Ovary (tissue), 9 donors: ENCODE measurements around the gene ZNF593OS. TPM values are rescaled to one million over a fixed set of nuclear protein-coding genes. Genes with fewer than 3 reads are reported as not detected.

Source experiments
- DNase-seq, 5 donors: peaks; one replicate each; pipeline ENCODE4 v3.0.0-alpha.2; 2019 to 2020
- H3K27ac ChIP-seq, 2 donors: fragments of 200-600 bp; one replicate each; pipeline versions ENCODE4 v1.5.1 to v1.8.0; 2019 to 2022
- H3K27me3 ChIP-seq: fragments of 200-600 bp; one replicate; pipeline ENCODE4 v1.8.0; 2022
- H3K36me3 ChIP-seq: fragments of 200-600 bp; sonication (generic); one replicate; pipeline ENCODE4 v1.5.1; 2019
- H3K4me1 ChIP-seq: one replicate; pipeline ENCODE4 v1.8.1; 2013; ENCODE audit warnings: mild to moderate bottlenecking, moderate library complexity; ENCODE audit not compliant: insufficient read depth
- H3K4me3 ChIP-seq: fragments of 200-600 bp; sonication (generic); one replicate; pipeline ENCODE4 v1.5.1; 2017
- H3K9me3 ChIP-seq, 2 donors: fragments of 200-600 bp in 1 of 2; sonication (generic) in 1 of 2; one replicate each; pipeline versions ENCODE4 v1.5.1 to v1.8.1; 2013 to 2019; ENCODE audit warnings: mild to moderate bottlenecking in 1 of 2, moderate library complexity in 1 of 2
- EP300 ChIP-seq: sonication (generic); formaldehyde crosslinking; IDR thresholded peaks from one replicate; pipeline ENCODE4 v1.6.1; 2017; ENCODE audit warnings: antibody characterized with exemption
- POLR2A ChIP-seq: fragments of 450-650 bp; IDR thresholded peaks from one replicate; pipeline ENCODE4 v1.6.1; 2017; ENCODE audit warnings: antibody characterized with exemption, mild to moderate bottlenecking, moderate library complexity
- WGBS, 3 donors: extraction: QIAGEN DNeasy Blood & Tissue Kit in 1 of 3; methylation state at CpG; one replicate each; pipeline versions ENCODE4 v1.1.5 to v1.1.7; 2013 to 2017; 5-methylcytosine and 5-hydroxymethylcytosine counted together
- intact Hi-C, 4 donors: fragments of 100-400 bp; cut with DNase I; formaldehyde crosslinking; loops; one replicate each; pipeline versions ENCODE4 v1.11.0 to v1.15.1; 2022 to 2023
- polyA plus RNA-seq, 2 donors: library from polyadenylated mRNA; stranded (reverse); fragments of 200-250 nt in 1 of 2; fragments of 350-450 nt in 1 of 2; fragmentation: Illumina TruSeq in 1 of 2; extraction: RNeasy Lipid Tissue Mini Kit (QIAGEN cat#74804) in 1 of 2; gene quantifications; one replicate each; pipeline ENCODE4 v1.2.3, GENCODE V29; 2013 to 2014
- total RNA-seq, 7 donors: library from RNA; depleted of rRNA in 2 of 7; stranded (reverse); fragments of >200 nt in 2 of 7; fragmentation: NEBNext Ultra II Directional in 3 of 7; extraction: Animal tissue kit (Norgen Biotek cat#: 25700) in 3 of 7; gene quantifications; one replicate each; pipeline versions ENCODE4 v1.1.0 to v1.2.4, GENCODE V29; 2016 to 2023
- TF ChIP-seq, protein P1 (sequence below), 3 donors: fragments of 450-650 bp in 2 of 3; fragments of 200-600 bp in 1 of 3; IDR thresholded peaks; one replicate each; pipeline versions ENCODE4 v1.5.1 to v1.8.0; 2016 to 2022; ENCODE audit warnings: antibody characterized with exemption in 3 of 3, mild to moderate bottlenecking in 1 of 3
- donor health status: DM: no; HTN: no; CAD: no; lungs with moderate emphysema.
- donor health status: DM: no; HTN: no; CAD: no.
- donor health status: Bipolar disorder and iron deficiency.
- donor health status: DM: yes; HTN: yes; CAD: no.
- donor health status: DM: no; HTN: no; CAD: no.
- donor health status: DM: yes; HTN: yes; CAD: no.

ZNF593OS gene
- total and polyA plus RNA-seq, 9 donors, result 0.54 TPM; not detected in 8

DNA sequence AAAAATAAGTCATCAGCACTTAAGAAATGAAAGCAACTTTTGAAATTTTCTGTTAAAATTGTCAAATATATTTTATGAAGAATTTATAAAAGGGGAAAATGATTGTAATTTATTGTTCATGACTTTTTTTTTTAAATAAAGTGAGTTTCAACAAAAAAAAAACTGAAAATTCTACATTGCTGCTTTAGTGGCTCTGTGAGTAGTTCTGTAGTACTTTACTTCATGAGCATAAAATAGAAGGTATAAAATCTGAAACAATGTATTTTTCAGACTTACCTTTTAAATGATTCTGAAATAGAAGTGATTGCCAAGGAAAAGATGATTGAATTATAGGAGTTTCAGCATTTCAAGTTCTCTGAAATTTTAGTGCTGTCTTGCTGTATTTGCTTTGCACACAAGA, 46.2 kb downstream of the ZNF593OS start:
- H3K36me3 ChIP-seq, result no peaks in the 10 kb centered on the region

DNA sequence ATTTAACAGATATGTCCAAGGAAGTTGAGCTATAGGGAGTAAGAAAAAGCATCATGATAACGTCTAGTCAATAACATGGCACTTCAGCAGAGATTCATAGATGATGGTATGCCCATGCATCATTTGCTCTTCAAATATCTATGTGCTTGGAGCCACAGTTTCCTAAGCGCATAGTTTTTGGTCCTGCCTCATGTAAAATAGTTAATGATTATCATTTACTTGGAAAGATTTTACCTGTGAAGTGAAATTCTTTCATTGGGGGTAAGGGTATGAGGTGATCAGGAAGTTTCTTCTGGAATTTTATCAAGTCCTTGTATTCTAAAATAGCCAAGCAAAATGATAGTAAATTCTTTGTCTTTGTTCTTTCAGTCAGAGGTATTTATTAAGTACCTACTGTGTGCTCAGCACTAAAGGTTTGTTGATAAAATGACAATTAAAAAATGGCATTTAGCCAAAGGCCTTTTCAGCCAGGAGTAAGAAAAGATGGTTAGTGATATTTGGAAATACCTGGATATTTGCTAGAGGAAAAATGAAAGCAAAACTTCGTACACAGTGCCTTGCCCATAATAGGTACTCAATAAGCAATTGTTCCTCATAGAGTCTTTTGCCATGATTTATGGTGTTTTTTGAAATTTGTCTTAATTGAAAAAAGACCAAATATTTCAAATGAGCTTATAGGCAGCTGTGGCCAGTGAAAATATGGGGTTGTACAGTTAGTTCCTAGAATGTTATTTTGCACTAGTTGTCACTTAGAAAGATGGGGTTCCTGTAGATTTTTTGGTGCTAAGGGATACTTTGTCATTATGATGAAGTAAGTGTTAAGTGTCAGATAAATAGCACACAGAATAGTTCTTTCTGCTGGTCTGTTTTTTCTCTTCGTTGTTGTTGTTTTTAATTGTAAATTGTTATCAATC, 47.0 kb downstream of the ZNF593OS start:
- WGBS, 3 donors, result 85 to 87% (median 86%) methylated on average over 4 of the region's 4 CpGs
- no peaks in the 10 kb centered on the region for H3K36me3 ChIP-seq
- H3K4me1 ChIP-seq, result no peaks in the 10 kb centered on the region
- no peak for DNase-seq
- no peaks in the 10 kb centered on the region for H3K27me3 ChIP-seq
- H3K9me3 ChIP-seq, result no peaks in the 10 kb centered on the region
- TF ChIP-seq EP300, result no peak
- TF ChIP-seq POLR2A, result no peak
- TF ChIP-seq, protein P1, sequence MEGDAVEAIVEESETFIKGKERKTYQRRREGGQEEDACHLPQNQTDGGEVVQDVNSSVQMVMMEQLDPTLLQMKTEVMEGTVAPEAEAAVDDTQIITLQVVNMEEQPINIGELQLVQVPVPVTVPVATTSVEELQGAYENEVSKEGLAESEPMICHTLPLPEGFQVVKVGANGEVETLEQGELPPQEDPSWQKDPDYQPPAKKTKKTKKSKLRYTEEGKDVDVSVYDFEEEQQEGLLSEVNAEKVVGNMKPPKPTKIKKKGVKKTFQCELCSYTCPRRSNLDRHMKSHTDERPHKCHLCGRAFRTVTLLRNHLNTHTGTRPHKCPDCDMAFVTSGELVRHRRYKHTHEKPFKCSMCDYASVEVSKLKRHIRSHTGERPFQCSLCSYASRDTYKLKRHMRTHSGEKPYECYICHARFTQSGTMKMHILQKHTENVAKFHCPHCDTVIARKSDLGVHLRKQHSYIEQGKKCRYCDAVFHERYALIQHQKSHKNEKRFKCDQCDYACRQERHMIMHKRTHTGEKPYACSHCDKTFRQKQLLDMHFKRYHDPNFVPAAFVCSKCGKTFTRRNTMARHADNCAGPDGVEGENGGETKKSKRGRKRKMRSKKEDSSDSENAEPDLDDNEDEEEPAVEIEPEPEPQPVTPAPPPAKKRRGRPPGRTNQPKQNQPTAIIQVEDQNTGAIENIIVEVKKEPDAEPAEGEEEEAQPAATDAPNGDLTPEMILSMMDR (IDR thresholded peaks at IDR 0.05), result no peak
- H3K27ac ChIP-seq, result no peak overlapping the region
- intact Hi-C loops, result no loop called here
- no peak overlapping the region for H3K4me3 ChIP-seq

More for the DNA sequence above, 46.2 kb downstream of the ZNF593OS start:
- Histone ChIP-seq H3K27me3 (no peaks in the 10 kb centered on the region), H3K4me1 (no peaks in the 10 kb centered on the region), H3K4me3 (no peak overlapping the region), H3K9me3 (no peaks in the 10 kb centered on the region), H3K27ac (no peak overlapping the region)
- intact Hi-C loops, result no loop called here
- DNase-seq, result no peak
- TF ChIP-seq EP300, result no peak
- TF ChIP-seq, protein P1 (IDR thresholded peaks at IDR 0.05), result no peak
- no peak for TF ChIP-seq POLR2A

DNA sequence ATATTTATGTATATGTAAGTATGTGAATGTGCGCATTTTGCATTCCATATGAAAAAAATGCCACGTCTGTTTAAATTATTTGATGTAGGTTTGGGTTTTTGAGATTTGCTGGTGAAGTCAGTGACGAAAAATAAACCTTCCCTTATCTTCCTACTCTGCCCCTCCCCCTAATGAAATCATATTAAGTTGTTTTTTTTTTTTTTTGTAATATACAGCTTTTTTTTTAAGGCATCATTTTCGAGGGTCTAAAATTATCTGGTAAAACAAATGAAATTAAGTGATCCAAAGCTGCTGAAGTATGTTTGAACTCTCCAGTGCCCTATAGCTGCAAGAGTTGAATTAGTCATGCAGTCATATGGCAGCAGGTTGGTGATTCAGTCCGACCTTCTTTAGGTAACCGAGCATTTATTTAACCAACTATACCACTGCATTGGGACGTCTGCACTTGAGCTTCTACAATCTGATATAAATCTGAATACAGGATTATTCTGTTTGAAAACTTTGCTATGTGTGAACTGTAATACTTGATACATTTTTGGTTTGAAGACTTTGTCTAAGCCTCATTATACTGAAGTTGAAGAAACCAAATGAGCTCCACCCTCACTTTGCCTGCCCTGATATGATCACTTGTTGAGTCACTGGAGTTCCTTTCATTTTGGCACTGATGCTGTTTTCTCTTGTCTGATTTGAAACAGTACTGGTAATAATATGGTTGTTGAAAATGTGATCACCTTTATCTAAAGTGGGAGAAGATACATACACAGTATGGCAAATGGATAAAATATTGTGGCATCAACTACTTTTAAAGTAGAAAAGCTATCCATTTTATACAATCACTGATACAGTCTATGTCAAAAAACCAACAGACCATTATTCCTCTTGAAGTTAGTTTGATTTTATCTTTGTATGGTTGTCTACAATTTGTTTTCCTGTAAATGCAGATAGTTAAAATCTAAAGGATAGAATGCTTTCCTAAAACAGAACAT, 48.4 kb downstream of the ZNF593OS start:
- no peaks in the 10 kb centered on the region for H3K4me1 ChIP-seq
- DNase-seq, result no peak
- no peaks in the 10 kb centered on the region for H3K36me3 ChIP-seq
- WGBS, 3 donors, result 86 to 90% (median 90%) methylated on average over 7 of the region's 7 CpGs
- no peaks in the 10 kb centered on the region for H3K9me3 ChIP-seq
- H3K27ac ChIP-seq, result no peak overlapping the region
- intact Hi-C loops, result no loop called here
- TF ChIP-seq EP300 (no peak), POLR2A (no peak)
- TF ChIP-seq, protein P1 (IDR thresholded peaks at IDR 0.05), result no peak
- H3K27me3 ChIP-seq, result no peaks in the 10 kb centered on the region
- no peak overlapping the region for H3K4me3 ChIP-seq

DNA sequence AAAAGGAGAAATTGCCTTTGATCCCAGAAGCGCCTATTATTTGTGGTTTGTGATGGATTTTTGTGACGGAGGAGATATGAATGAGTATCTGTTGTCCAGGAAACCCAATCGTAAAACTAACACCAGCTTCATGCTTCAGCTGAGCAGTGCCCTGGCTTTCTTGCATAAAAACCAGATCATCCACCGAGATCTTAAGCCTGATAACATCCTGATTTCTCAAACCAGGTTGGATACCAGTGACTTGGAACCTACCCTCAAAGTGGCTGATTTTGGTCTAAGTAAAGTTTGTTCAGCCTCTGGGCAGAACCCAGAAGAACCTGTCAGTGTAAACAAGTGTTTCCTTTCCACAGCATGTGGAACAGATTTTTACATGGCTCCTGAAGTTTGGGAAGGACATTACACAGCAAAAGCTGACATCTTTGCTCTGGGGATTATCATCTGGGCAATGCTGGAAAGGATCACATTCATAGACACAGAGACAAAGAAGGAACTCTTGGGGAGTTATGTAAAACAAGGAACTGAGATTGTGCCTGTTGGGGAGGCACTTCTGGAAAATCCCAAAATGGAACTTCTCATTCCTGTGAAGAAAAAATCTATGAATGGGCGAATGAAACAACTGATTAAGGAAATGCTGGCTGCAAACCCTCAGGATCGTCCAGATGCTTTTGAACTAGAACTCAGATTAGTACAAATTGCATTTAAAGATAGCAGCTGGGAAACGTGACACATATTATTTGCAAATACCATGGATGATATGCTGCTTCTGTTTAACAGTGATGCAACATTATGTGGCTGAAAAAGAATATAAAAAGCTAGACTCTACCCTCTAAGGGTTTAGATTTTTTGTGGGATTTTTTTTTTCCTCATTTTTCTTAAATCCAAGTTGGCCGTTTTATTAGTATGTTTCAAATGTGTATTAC, 49.5 kb downstream of the ZNF593OS start:
- TF ChIP-seq EP300 (no peak), POLR2A (no peak)
- TF ChIP-seq, protein P1 (IDR thresholded peaks at IDR 0.05), result no peak
- intact Hi-C loops, result no loop called here
- Histone ChIP-seq H3K27me3 (no peaks in the 10 kb centered on the region), H3K36me3 (no peaks in the 10 kb centered on the region), H3K27ac (no peak overlapping the region), H3K4me1 (no peaks in the 10 kb centered on the region), H3K4me3 (no peak overlapping the region), H3K9me3 (no peaks in the 10 kb centered on the region)
- no peak for DNase-seq
- 66 to 68% (median 66%) methylated on average over 8 of the region's 8 CpGs for WGBS, 3 donors
